Liver (tissue), 3 donors: ENCODE measurements around the gene SCN8A.

Experiments used
- ATF3 ChIP-seq: IDR thresholded peaks from 2 replicates; pipeline ENCODE4 v1.6.1; 2016; ENCODE audit warnings: antibody characterized with exemption
- CTCF ChIP-seq: fragments of 150-350 bp; IDR thresholded peaks from 2 replicates; pipeline ENCODE4 v1.5.1; 2017; ENCODE audit warnings: improper control_type of control experiment, low read depth, low read length; ENCODE audit not compliant: missing input control
- GABPA ChIP-seq, 2 donors: IDR thresholded peaks in 1 of 2; conservative IDR thresholded peaks in 1 of 2; 2 replicates each; pipeline ENCODE4 v1.6.1; 2016; ENCODE audit warnings: antibody characterized with exemption in 2 of 2, mild to moderate bottlenecking in 1 of 2, moderate library complexity in 1 of 2
- MAX ChIP-seq: IDR thresholded peaks from 2 replicates; pipeline ENCODE4 v1.6.1; 2016; ENCODE audit warnings: antibody characterized with exemption
- NR2F2 ChIP-seq: IDR thresholded peaks from 2 replicates; pipeline ENCODE4 v1.6.1; 2016; ENCODE audit warnings: antibody characterized with exemption
- RAD21 ChIP-seq, 2 donors: IDR thresholded peaks; 2 replicates each; pipeline ENCODE4 v1.6.1; 2016; ENCODE audit warnings: antibody characterized with exemption in 2 of 2, mild to moderate bottlenecking in 2 of 2
- REST ChIP-seq: IDR thresholded peaks from 2 replicates; pipeline ENCODE4 v1.6.1; 2016; ENCODE audit warnings: antibody characterized with exemption, mild to moderate bottlenecking
- TAF1 ChIP-seq: conservative IDR thresholded peaks from 2 replicates; pipeline ENCODE4 v1.6.1; 2016; ENCODE audit warnings: antibody characterized with exemption, mild to moderate bottlenecking
- YY1 ChIP-seq: IDR thresholded peaks from 2 replicates; pipeline ENCODE4 v1.6.1; 2016; ENCODE audit warnings: antibody characterized with exemption, mild to moderate bottlenecking
- ZBTB33 ChIP-seq: IDR thresholded peaks from 2 replicates; pipeline ENCODE4 v1.6.1; 2016; ENCODE audit warnings: antibody characterized with exemption
- donor health status: healthy.
- donor health status: healthy.

GRCh38 chr12:51836041-51836826, 245.2 kb downstream of the SCN8A start:
- TF ChIP-seq ATF3 = no peak
- TF ChIP-seq CTCF = no peak
- TF ChIP-seq MAX = no peak
- TF ChIP-seq ZBTB33 = no peak
- TF ChIP-seq TAF1 = no peak
- TF ChIP-seq RAD21 (IDR thresholded peaks at IDR 0.05) = no peak
- no peak for TF ChIP-seq REST
- TF ChIP-seq NR2F2 = no peak
- no peak for TF ChIP-seq YY1
- TF ChIP-seq GABPA (IDR thresholded peaks at IDR 0.05 in 1 of 2, conservative IDR thresholded peaks at IDR 0.05 in 1 of 2) = no peak
